Endodermal cell (in vitro differentiated cells): ENCODE data around the gene ROGDI. TPM values are rescaled to one million over a fixed set of nuclear protein-coding genes. Genes with fewer than 3 reads are reported as not detected.

Source experiments
- DNase-seq: peaks from one replicate; pipeline ENCODE4 v3.0.0-alpha.2; 2017
- H3K27ac ChIP-seq: 2 replicates; pipeline ENCODE4 v1.5.1; 2013; ENCODE audit warnings: mild to moderate bottlenecking, low read depth, low read length, moderate library complexity
- H3K27me3 ChIP-seq: 2 replicates; pipeline ENCODE4 v1.6.1; 2013; ENCODE audit warnings: mild to moderate bottlenecking, low read length, moderate library complexity; ENCODE audit not compliant: insufficient read depth, control insufficient read depth, poor library complexity, severe bottlenecking
- H3K36me3 ChIP-seq: 2 replicates; pipeline ENCODE4 v1.7.0; 2013; ENCODE audit warnings: mild to moderate bottlenecking, low read length, moderate library complexity; ENCODE audit not compliant: control insufficient read depth, insufficient read depth
- H3K4me1 ChIP-seq: one replicate; pipeline ENCODE4 v1.7.0; 2013; ENCODE audit warnings: low read length; ENCODE audit not compliant: control insufficient read depth, insufficient read depth
- H3K4me3 ChIP-seq: 2 replicates; pipeline ENCODE4 v1.5.1; 2013; ENCODE audit warnings: mild to moderate bottlenecking, low read length, moderate library complexity
- H3K9ac ChIP-seq: 2 replicates; pipeline ENCODE4 v1.6.1; 2013; ENCODE audit warnings: mild to moderate bottlenecking, low read length, moderate library complexity; ENCODE audit not compliant: poor library complexity, severe bottlenecking; ENCODE audit errors: extremely low read depth
- H3K9me3 ChIP-seq: 2 replicates; pipeline ENCODE4 v1.6.1; 2013; ENCODE audit warnings: mild to moderate bottlenecking, low read length, moderate library complexity; ENCODE audit not compliant: control insufficient read depth
- H3K27ac Mint-ChIP-seq: 2 replicates; pipeline ENCODE4 v1.8.0; 2020; ENCODE audit warnings: mixed read lengths
- H3K27me3 Mint-ChIP-seq: 2 replicates; pipeline ENCODE4 v1.8.0; 2021; ENCODE audit warnings: mild to moderate bottlenecking, mixed read lengths; ENCODE audit not compliant: insufficient read depth
- H3K36me3 Mint-ChIP-seq: 2 replicates; pipeline ENCODE4 v1.8.0; 2020; ENCODE audit warnings: low read depth, mixed read lengths
- H3K4me1 Mint-ChIP-seq: 2 replicates; pipeline ENCODE4 v1.8.0; 2020; ENCODE audit warnings: mixed read lengths
- H3K4me3 Mint-ChIP-seq: 2 replicates; pipeline ENCODE4 v1.8.0; 2020; ENCODE audit warnings: mild to moderate bottlenecking, moderate library complexity, mixed read lengths
- H3K9me3 Mint-ChIP-seq: 2 replicates; pipeline ENCODE4 v1.8.0; 2020; ENCODE audit warnings: mild to moderate bottlenecking, mixed read lengths
- WGBS, 2 experiments: methylation state at CpG; one replicate each; pipeline versions ENCODE4 v1.1.5 to v1.1.7; 2013; ENCODE audit warnings: missing lambda C conversion rate in 2 of 2, mixed read lengths in 1 of 2; ENCODE audit not compliant: insufficient coverage in 1 of 2, insufficient read length in 1 of 2; 5-methylcytosine and 5-hydroxymethylcytosine counted together
- total RNA-seq, 2 donors: library from RNA; stranded (reverse); fragmentation: NEBNext Ultra II Directional in 1 of 2; extraction: Animal tissue kit (Norgen Biotek cat#: 25700) in 1 of 2; gene quantifications; 2 replicates in 1 of 2; 3 replicates in 1 of 2; pipeline ENCODE4 v1.2.1, GENCODE V29; 2021
- TF ChIP-seq, protein P1 (sequence below): fragments of 200-600 bp; sonication (generic); conservative IDR thresholded peaks from 2 replicates; pipeline ENCODE4 v1.5.0; 2021; ENCODE audit warnings: antibody characterized with exemption, mild to moderate bottlenecking

ROGDI gene
- total RNA-seq, 2 donors from 2014 or later = 46.2 to 49.0 TPM

DNA sequence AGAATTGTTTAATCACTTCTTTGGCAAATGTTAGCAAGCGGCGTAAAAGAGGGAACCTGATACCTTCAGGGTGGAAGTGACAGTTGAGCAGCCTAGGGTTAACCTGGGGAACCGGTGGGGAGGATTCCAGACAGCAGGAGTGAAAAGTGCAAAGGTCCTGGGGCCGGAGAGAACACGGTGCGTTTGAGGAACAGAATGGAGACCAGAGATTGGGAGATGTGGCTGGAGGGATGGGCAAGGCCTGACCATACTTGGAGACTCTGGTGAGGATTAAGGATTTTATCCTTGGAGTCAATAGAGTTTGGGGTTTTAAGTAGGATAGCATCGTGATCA, 33.2 kb downstream of the ROGDI start:
- H3K4me3 ChIP-seq = peak overlapping the region; percentile 73
- H3K27me3 ChIP-seq = no peaks in the 10 kb centered on the region
- no peak overlapping the region for H3K27ac ChIP-seq
- H3K4me1 ChIP-seq = no peaks in the 10 kb centered on the region
- Mint-ChIP-seq H3K36me3 (peaks cover 8% of the 10 kb centered on the region), H3K27me3 (no peaks in the 10 kb centered on the region), H3K9me3 (no peaks in the 10 kb centered on the region), H3K4me1 (peaks cover 21% of the 10 kb centered on the region), H3K27ac (peak overlapping the region; percentile 57), H3K4me3 (peak overlapping the region; percentile 76)
- no peaks in the 10 kb centered on the region for H3K9me3 ChIP-seq
- H3K9ac ChIP-seq = no peak overlapping the region
- DNase-seq = no peak
- TF ChIP-seq, protein P1, sequence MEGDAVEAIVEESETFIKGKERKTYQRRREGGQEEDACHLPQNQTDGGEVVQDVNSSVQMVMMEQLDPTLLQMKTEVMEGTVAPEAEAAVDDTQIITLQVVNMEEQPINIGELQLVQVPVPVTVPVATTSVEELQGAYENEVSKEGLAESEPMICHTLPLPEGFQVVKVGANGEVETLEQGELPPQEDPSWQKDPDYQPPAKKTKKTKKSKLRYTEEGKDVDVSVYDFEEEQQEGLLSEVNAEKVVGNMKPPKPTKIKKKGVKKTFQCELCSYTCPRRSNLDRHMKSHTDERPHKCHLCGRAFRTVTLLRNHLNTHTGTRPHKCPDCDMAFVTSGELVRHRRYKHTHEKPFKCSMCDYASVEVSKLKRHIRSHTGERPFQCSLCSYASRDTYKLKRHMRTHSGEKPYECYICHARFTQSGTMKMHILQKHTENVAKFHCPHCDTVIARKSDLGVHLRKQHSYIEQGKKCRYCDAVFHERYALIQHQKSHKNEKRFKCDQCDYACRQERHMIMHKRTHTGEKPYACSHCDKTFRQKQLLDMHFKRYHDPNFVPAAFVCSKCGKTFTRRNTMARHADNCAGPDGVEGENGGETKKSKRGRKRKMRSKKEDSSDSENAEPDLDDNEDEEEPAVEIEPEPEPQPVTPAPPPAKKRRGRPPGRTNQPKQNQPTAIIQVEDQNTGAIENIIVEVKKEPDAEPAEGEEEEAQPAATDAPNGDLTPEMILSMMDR = no peak
- WGBS, 2 experiments = 88 to 91% methylated on average over 7 of the region's 7 CpGs
- peaks cover 7% of the 10 kb centered on the region for H3K36me3 ChIP-seq

DNA sequence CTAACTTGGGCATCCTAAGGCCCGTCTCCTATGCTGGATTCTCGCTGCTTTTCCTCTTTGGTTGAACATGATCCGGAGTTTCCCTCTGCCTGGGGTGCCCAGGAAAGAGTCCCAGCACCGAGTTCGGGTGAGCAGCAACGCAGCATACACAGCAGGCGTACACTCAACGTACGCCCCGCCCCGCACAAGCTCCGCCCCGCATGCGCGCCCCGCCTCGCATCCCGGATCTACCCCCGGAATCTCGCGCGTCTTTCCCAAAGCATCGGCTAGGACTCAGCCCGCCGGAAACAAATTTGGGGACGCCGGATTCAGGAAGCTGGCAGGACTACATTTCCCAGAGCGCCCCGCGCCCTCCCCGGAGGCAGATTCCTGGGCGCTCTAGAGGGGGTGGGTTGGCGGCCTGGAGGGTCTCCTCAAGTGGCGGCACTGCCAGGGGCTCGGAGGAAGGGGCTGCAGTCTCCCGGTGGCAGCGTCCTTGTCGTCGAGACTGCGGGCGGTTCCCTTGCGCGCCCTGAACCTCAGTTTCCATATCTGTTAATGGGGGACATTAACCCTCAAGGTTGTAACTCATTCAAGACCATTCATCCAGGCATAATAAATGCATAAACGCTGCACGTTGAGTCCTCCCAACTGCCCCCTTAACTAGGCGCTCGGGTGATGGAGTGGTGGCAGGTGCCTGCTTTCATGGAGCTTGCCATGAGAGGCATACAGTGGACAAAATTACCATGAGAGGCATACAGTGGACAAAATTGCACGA, 33.7 kb downstream of the ROGDI start:
- Mint-ChIP-seq H3K36me3 (peaks cover 13% of the 10 kb centered on the region), H3K9me3 (no peaks in the 10 kb centered on the region), H3K4me3 (peak overlapping the region; percentile 76), H3K27me3 (no peaks in the 10 kb centered on the region), H3K27ac (peak overlapping the region; percentile 95), H3K4me1 (peaks cover 18% of the 10 kb centered on the region)
- peak overlapping the region; percentile 78 for H3K4me3 ChIP-seq
- no peak overlapping the region for H3K9ac ChIP-seq
- no peaks in the 10 kb centered on the region for H3K4me1 ChIP-seq
- WGBS, 2 experiments = 9 to 26% methylated on average over 23 to 48 of the region's 48 CpGs
- H3K27me3 ChIP-seq = no peaks in the 10 kb centered on the region
- DNase-seq = peak; percentile 99
- no peaks in the 10 kb centered on the region for H3K9me3 ChIP-seq
- TF ChIP-seq, protein P1 = no peak
- H3K27ac ChIP-seq = no peak overlapping the region
- H3K36me3 ChIP-seq = peaks cover 12% of the 10 kb centered on the region

DNA sequence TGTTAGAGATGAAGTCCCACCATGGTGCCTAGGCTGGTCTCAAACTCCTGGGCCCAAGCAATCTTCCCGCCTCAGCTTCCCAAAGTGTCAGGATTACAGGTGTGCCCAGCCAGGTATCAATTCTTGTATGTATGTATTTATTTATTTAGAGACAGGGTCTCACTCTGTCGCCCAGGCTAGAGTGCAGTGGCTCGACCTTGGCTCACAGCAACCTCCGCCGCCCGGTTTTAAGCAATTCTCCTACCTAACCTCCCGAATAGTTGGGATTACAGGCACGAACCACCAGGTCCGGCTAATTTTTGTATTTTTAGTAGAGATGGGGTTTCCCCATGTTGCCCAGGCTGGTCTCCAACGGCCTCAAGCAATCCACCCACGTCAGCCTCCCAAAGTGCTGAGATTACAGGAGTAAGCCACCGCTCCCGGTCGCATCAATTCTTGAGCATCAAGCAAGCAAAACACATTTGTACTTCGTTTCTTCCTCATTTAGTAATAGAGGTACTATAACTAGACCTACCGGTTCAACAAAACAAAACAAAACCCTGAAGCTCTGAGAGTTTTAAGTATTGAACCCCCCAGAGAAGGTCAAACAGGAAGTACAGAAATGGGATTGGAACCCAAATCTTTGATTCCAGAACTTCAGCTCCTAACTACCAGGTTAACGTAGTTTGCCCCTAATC, 34.4 kb downstream of the ROGDI start:
- no peak overlapping the region for H3K27ac ChIP-seq
- Mint-ChIP-seq H3K4me3 (peak overlapping the region; percentile 76), H3K9me3 (no peaks in the 10 kb centered on the region)

More for the DNA sequence above, 34.4 kb downstream of the ROGDI start:
- no peaks in the 10 kb centered on the region for H3K27me3 Mint-ChIP-seq
- Histone ChIP-seq H3K27me3 (no peaks in the 10 kb centered on the region), H3K9ac (no peak overlapping the region), H3K4me3 (peak overlapping the region; percentile 78), H3K36me3 (peaks cover 17% of the 10 kb centered on the region), H3K9me3 (no peaks in the 10 kb centered on the region), H3K4me1 (no peaks in the 10 kb centered on the region)
- DNase-seq = no peak
- TF ChIP-seq, protein P1 = no peak
- peaks cover 18% of the 10 kb centered on the region for H3K36me3 Mint-ChIP-seq
- peaks cover 18% of the 10 kb centered on the region for H3K4me1 Mint-ChIP-seq
- WGBS, 2 experiments = 86 to 90% methylated on average over 13 to 17 of the region's 17 CpGs
- peak overlapping the region; percentile 95 for H3K27ac Mint-ChIP-seq
